Uterus (tissue), 2 donors: ENCODE measurements around the gene PTX3.

Experiments used
- CTCF ChIP-seq, 4 experiments: fragments of 200-600 bp in 2 of 4; fragments of 450-650 bp in 2 of 4; sonication (generic) in 2 of 4; IDR thresholded peaks; one replicate each; pipeline ENCODE4 v1.5.1; 2016 to 2019; ENCODE audit warnings: antibody characterized with exemption in 4 of 4, mild to moderate bottlenecking in 2 of 4, moderate library complexity in 1 of 4
- POLR2A ChIP-seq, 2 donors: fragments of 450-650 bp; IDR thresholded peaks; one replicate each; pipeline ENCODE4 v1.6.1; 2016; ENCODE audit warnings: antibody characterized with exemption in 2 of 2, mild to moderate bottlenecking in 1 of 2, moderate library complexity in 1 of 2

- TF ChIP-seq POLR2A (IDR thresholded peaks at IDR 0.05) (no peak), CTCF (IDR thresholded peaks at IDR 0.05) (no peak)
These were observed 7.5 kb downstream of the PTX3 start for GRCh38 chr3:157443905-157444796.
